ENCODE measurements around the gene SPDYE3.
"Not testable (repeated sequence)": the region's sequence is repeated elsewhere in the genome, so short reads cannot be mapped to it uniquely, and the experiment has no call there.

The SPDYE3 gene

GRCh38 chr7:100307402-100307801 is at the start of gene SPDYE3:
TSS of gene SPDYE3 (plus strand) at chr7:100307702. CDS start at chr7:100307886, 184 bp downstream.
- H3K36me3 ChIP-seq (ENCODE audit: control insufficient read depth, insufficient read depth, low read length) = not testable (repeated sequence)

GRCh38 chr7:100259984-100260383 is 47.5 kb upstream of the SPDYE3 start:
- H3K27ac ChIP-seq; H3K9ac ChIP-seq; H3K27me3 ChIP-seq (ENCODE audit: control insufficient read depth, insufficient read depth, low read length); H3K9me3 ChIP-seq (ENCODE audit: control insufficient read depth, low read length); H3K4me1 ChIP-seq; H2AFZ ChIP-seq; H3K4me3 ChIP-seq (ENCODE audit: low read depth, low read length); H3K4me2 ChIP-seq (ENCODE audit: low read length); H3K36me3 ChIP-seq (ENCODE audit: control insufficient read depth, insufficient read depth, low read length): not testable (repeated sequence)
- peaks cover 55% of the 10 kb centered on the region for H3K79me2 ChIP-seq

More at GRCh38 chr7:100307402-100307801, at the start of gene SPDYE3:
- H3K4me1 ChIP-seq; H3K4me2 ChIP-seq (ENCODE audit: low read length); H3K9me3 ChIP-seq (ENCODE audit: control insufficient read depth, low read length); H3K9ac ChIP-seq; H2AFZ ChIP-seq; H3K4me3 ChIP-seq (ENCODE audit: low read depth, low read length); H3K27ac ChIP-seq; H3K27me3 ChIP-seq (ENCODE audit: control insufficient read depth, insufficient read depth, low read length); H3K79me2 ChIP-seq: not testable (repeated sequence)

GRCh38 chr7:100262896-100263295 is 44.6 kb upstream of the SPDYE3 start:
- H3K4me1 ChIP-seq = peaks cover 15% of the 10 kb centered on the region
- H3K36me3 ChIP-seq (ENCODE audit: control insufficient read depth, insufficient read depth, low read length) = not testable (repeated sequence)

GRCh38 chr7:100264223-100264622 is 43.3 kb upstream of the SPDYE3 start:
- H3K4me3 ChIP-seq (ENCODE audit: low read depth, low read length); H3K27ac ChIP-seq; H3K27me3 ChIP-seq (ENCODE audit: control insufficient read depth, insufficient read depth, low read length); H3K9ac ChIP-seq; H3K9me3 ChIP-seq (ENCODE audit: control insufficient read depth, low read length); H3K4me2 ChIP-seq (ENCODE audit: low read length); H2AFZ ChIP-seq; H3K36me3 ChIP-seq (ENCODE audit: control insufficient read depth, insufficient read depth, low read length): not testable (repeated sequence)
- Histone ChIP-seq H3K79me2 (peaks cover 82% of the 10 kb centered on the region), H3K4me1 (peaks cover 19% of the 10 kb centered on the region)

More at GRCh38 chr7:100262896-100263295, 44.6 kb upstream of the SPDYE3 start:
- H3K9me3 ChIP-seq (ENCODE audit: control insufficient read depth, low read length); H3K27ac ChIP-seq; H3K4me2 ChIP-seq (ENCODE audit: low read length); H2AFZ ChIP-seq; H3K4me3 ChIP-seq (ENCODE audit: low read depth, low read length); H3K27me3 ChIP-seq (ENCODE audit: control insufficient read depth, insufficient read depth, low read length); H3K9ac ChIP-seq: not testable (repeated sequence)
- H3K79me2 ChIP-seq = peaks cover 77% of the 10 kb centered on the region

GRCh38 chr7:100264669-100265165 is 42.8 kb upstream of the SPDYE3 start:
- not testable (repeated sequence) for H3K4me2 ChIP-seq (ENCODE audit: low read length); H3K36me3 ChIP-seq (ENCODE audit: control insufficient read depth, insufficient read depth, low read length); H3K27me3 ChIP-seq (ENCODE audit: control insufficient read depth, insufficient read depth, low read length); H3K27ac ChIP-seq; H2AFZ ChIP-seq; H3K9ac ChIP-seq; H3K4me3 ChIP-seq (ENCODE audit: low read depth, low read length); H3K9me3 ChIP-seq (ENCODE audit: control insufficient read depth, low read length)
- Histone ChIP-seq H3K79me2 (peaks cover 82% of the 10 kb centered on the region), H3K4me1 (peaks cover 21% of the 10 kb centered on the region)

- peak overlapping the region; percentile 50 for H3K27ac ChIP-seq
- not testable (repeated sequence) for H2AFZ ChIP-seq; H3K4me3 ChIP-seq (ENCODE audit: low read depth, low read length)
These were observed 41.7 kb upstream of the SPDYE3 start for GRCh38 chr7:100265851-100266250.

GRCh38 chr7:100266576-100267354 is 40.7 kb upstream of the SPDYE3 start:
- no peaks in the 10 kb centered on the region for H3K36me3 ChIP-seq (ENCODE audit: control insufficient read depth, insufficient read depth, low read length)
- H3K4me1 ChIP-seq = peaks cover 25% of the 10 kb centered on the region
- no peak overlapping the region for H3K4me2 ChIP-seq (ENCODE audit: low read length)
- H2AFZ ChIP-seq = no peak overlapping the region
- no peak overlapping the region for H3K4me3 ChIP-seq (ENCODE audit: low read depth, low read length)
- no peak overlapping the region for H3K27ac ChIP-seq
- no peak for TF ChIP-seq CTCF (IDR thresholded peaks at IDR 0.05)
- H3K9ac ChIP-seq = no peak overlapping the region
- no peaks in the 10 kb centered on the region for H3K27me3 ChIP-seq (ENCODE audit: control insufficient read depth, insufficient read depth, low read length)
- no peaks in the 10 kb centered on the region for H3K9me3 ChIP-seq (ENCODE audit: control insufficient read depth, low read length)
- peaks cover 69% of the 10 kb centered on the region for H3K79me2 ChIP-seq

More at GRCh38 chr7:100265851-100266250, 41.7 kb upstream of the SPDYE3 start:
- H3K4me2 ChIP-seq (ENCODE audit: low read length); H3K27me3 ChIP-seq (ENCODE audit: control insufficient read depth, insufficient read depth, low read length); H3K9ac ChIP-seq; H3K9me3 ChIP-seq (ENCODE audit: control insufficient read depth, low read length); H3K36me3 ChIP-seq (ENCODE audit: control insufficient read depth, insufficient read depth, low read length): not testable (repeated sequence)
- Histone ChIP-seq H3K4me1 (peaks cover 25% of the 10 kb centered on the region), H3K79me2 (peaks cover 74% of the 10 kb centered on the region)

All from parathyroid adenoma (tissue), 2 donors.